DND-41 (cell line): ENCODE data around the gene CDKN2AIP.

Source experiments
- ATAC-seq: fragments of 200-7000 bp; cut with Tn5 transposase; 3 replicates; pipeline ENCODE4 v1.9.1; 2021; ENCODE audit warnings: low read depth; ENCODE audit not compliant: insufficient read depth
- DNase-seq: peaks from one replicate; pipeline ENCODE4 v3.0.0-alpha.2; 2020
- H2AFZ ChIP-seq: 2 replicates; pipeline ENCODE4 v1.6.0; 2012; ENCODE audit warnings: low read depth, low read length
- H3K27ac ChIP-seq: 2 replicates; pipeline ENCODE4 v1.5.1; 2012; ENCODE audit warnings: low read length, inconsistent platforms
- H3K27me3 ChIP-seq: fragments of 200-600 bp; sonication (generic); 2 replicates; pipeline ENCODE4 v1.6.0; 2012; ENCODE audit warnings: low read length, mild to moderate bottlenecking, inconsistent platforms; ENCODE audit not compliant: insufficient read depth, poor library complexity
- H3K36me3 ChIP-seq: 2 replicates; pipeline ENCODE4 v1.5.1; 2012; ENCODE audit warnings: low read length, inconsistent platforms; ENCODE audit not compliant: insufficient read depth
- H3K4me1 ChIP-seq: 2 replicates; pipeline ENCODE4 v1.5.1; 2012; ENCODE audit warnings: mild to moderate bottlenecking, low read length; ENCODE audit not compliant: insufficient read depth
- H3K4me2 ChIP-seq: 2 replicates; pipeline ENCODE4 v1.6.0; 2012; ENCODE audit warnings: mild to moderate bottlenecking, moderate library complexity, low read length, inconsistent platforms; ENCODE audit not compliant: insufficient read depth
- H3K4me3 ChIP-seq, 2 experiments: fragments of 200-600 bp in 1 of 2; shearing (Covaris generic) in 1 of 2; 2 replicates each; pipeline ENCODE4 v1.5.1; 2012 to 2016; ENCODE audit warnings: inconsistent platforms in 2 of 2, low read length in 2 of 2, mild to moderate bottlenecking in 2 of 2, low read depth in 1 of 2, moderate library complexity in 1 of 2
- H3K79me2 ChIP-seq: 2 replicates; pipeline ENCODE4 v1.6.0; 2012; ENCODE audit warnings: low read length, inconsistent platforms; ENCODE audit not compliant: insufficient read depth
- H3K9ac ChIP-seq: 2 replicates; pipeline ENCODE4 v1.6.0; 2012; ENCODE audit warnings: low read depth, mild to moderate bottlenecking, inconsistent platforms, low read length, moderate library complexity
- H3K9me3 ChIP-seq: 2 replicates; pipeline ENCODE4 v1.5.1; 2012; ENCODE audit warnings: low read length, moderate library complexity, mild to moderate bottlenecking, inconsistent platforms; ENCODE audit not compliant: insufficient read depth, severe bottlenecking
- H4K20me1 ChIP-seq: 2 replicates; pipeline ENCODE4 v1.6.0; 2012; ENCODE audit warnings: low read length; ENCODE audit not compliant: insufficient read depth
- EZH2 ChIP-seq: IDR thresholded peaks from 3 replicates; pipeline ENCODE4 v1.6.1; 2012; ENCODE audit warnings: borderline replicate concordance, low read depth, mild to moderate bottlenecking, moderate library complexity, low read length, inconsistent platforms; ENCODE audit not compliant: severe bottlenecking
- TF ChIP-seq, protein P1 (sequence below): IDR thresholded peaks from 2 replicates; pipeline ENCODE4 v1.5.1; 2012; ENCODE audit warnings: borderline replicate concordance, low read length, moderate library complexity, mild to moderate bottlenecking; ENCODE audit not compliant: poor library complexity, severe bottlenecking; ENCODE audit errors: extremely low read depth

CDKN2AIP gene

GRCh38 chr4:183409934-183410333 is 34.5 kb upstream of the CDKN2AIP start:
- H3K79me2 ChIP-seq = no peaks in the 10 kb centered on the region
- H3K4me3 ChIP-seq = no peak overlapping the region
- H3K36me3 ChIP-seq = no peaks in the 10 kb centered on the region
- no peak for TF ChIP-seq EZH2
- TF ChIP-seq, protein P1, sequence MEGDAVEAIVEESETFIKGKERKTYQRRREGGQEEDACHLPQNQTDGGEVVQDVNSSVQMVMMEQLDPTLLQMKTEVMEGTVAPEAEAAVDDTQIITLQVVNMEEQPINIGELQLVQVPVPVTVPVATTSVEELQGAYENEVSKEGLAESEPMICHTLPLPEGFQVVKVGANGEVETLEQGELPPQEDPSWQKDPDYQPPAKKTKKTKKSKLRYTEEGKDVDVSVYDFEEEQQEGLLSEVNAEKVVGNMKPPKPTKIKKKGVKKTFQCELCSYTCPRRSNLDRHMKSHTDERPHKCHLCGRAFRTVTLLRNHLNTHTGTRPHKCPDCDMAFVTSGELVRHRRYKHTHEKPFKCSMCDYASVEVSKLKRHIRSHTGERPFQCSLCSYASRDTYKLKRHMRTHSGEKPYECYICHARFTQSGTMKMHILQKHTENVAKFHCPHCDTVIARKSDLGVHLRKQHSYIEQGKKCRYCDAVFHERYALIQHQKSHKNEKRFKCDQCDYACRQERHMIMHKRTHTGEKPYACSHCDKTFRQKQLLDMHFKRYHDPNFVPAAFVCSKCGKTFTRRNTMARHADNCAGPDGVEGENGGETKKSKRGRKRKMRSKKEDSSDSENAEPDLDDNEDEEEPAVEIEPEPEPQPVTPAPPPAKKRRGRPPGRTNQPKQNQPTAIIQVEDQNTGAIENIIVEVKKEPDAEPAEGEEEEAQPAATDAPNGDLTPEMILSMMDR = no peak
- H2AFZ ChIP-seq = no peak overlapping the region
- H3K4me2 ChIP-seq = no peak overlapping the region
- ATAC-seq = no peak
- peaks cover 3% of the 10 kb centered on the region for H3K27me3 ChIP-seq
- H3K27ac ChIP-seq = no peak overlapping the region
- H3K9me3 ChIP-seq = no peaks in the 10 kb centered on the region
- no peak overlapping the region for H3K9ac ChIP-seq
- H4K20me1 ChIP-seq = no peaks in the 10 kb centered on the region
- DNase-seq = no peak
- peaks cover 10% of the 10 kb centered on the region for H3K4me1 ChIP-seq

DNA sequence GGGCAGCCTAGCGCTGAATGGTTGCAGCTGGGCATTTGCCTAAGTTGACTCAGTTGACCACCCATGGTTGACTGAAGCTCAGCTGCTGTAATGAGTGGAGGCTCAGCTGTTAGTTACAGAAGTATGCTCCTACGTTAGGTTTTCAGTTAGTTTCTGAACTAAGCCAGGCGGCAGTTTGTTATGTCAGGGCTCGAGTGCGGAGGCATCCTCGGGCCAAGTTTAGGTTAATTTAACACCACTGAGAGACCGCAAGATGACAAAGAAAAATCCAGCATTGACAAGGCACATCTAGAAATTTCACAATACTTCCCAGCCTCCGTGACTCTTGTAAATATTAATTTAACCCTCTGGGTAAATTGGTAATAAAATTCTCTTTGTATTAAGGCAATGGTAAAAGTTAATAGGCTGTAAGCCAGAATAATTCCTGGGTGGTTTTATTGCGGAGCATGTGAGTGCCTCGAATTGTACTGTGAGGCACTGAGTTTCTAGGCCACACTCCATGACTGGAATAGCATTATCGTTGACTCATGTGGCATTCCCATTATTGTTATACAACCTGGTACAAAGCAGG is 33.1 kb upstream of the CDKN2AIP start:
- no peak overlapping the region for H3K4me2 ChIP-seq
- no peak for ATAC-seq
- H4K20me1 ChIP-seq = no peaks in the 10 kb centered on the region
- no peak overlapping the region for H3K9ac ChIP-seq
- H3K79me2 ChIP-seq = no peaks in the 10 kb centered on the region
- H3K27ac ChIP-seq = no peak overlapping the region
- H3K36me3 ChIP-seq = no peaks in the 10 kb centered on the region
- peaks cover 10% of the 10 kb centered on the region for H3K4me1 ChIP-seq
- TF ChIP-seq, protein P1 = no peak
- TF ChIP-seq EZH2 = no peak
- H3K4me3 ChIP-seq = no peak overlapping the region
- no peaks in the 10 kb centered on the region for H3K9me3 ChIP-seq
- no peak for DNase-seq
- no peak overlapping the region for H2AFZ ChIP-seq
- peaks cover 3% of the 10 kb centered on the region for H3K27me3 ChIP-seq

DNA sequence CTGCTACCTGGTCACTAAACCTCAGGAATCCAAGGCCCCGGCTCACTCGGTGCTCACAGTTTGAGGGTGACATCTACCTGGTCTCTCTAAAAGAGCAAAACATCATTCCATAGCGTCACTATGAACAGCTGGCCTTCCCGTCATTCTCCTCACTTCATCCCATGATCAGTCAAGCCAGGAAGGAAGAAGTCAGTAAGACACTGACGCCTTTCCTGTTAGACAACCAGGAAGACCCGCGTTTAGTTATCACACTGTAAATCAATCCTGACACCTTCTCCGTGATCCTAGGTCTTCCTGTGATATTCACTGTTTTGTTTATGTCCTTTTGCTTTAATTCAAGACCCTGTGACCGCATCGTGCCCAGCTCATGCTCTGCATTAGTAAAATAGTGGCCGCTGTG is 31.6 kb upstream of the CDKN2AIP start:
- H4K20me1 ChIP-seq = no peaks in the 10 kb centered on the region
- no peaks in the 10 kb centered on the region for H3K9me3 ChIP-seq
- H3K36me3 ChIP-seq = no peaks in the 10 kb centered on the region
- no peak overlapping the region for H3K27ac ChIP-seq
- no peak for ATAC-seq
- DNase-seq = no peak
- no peak overlapping the region for H3K4me2 ChIP-seq
- peaks cover 3% of the 10 kb centered on the region for H3K27me3 ChIP-seq
- H3K4me1 ChIP-seq = peaks cover under 1% of the 10 kb centered on the region; the same call in 1 of the 2 replicates
- no peak overlapping the region for H2AFZ ChIP-seq
- H3K79me2 ChIP-seq = no peaks in the 10 kb centered on the region
- no peak overlapping the region for H3K4me3 ChIP-seq
- no peak for TF ChIP-seq EZH2
- TF ChIP-seq, protein P1 = no peak
- no peak overlapping the region for H3K9ac ChIP-seq
